Sciatic nerve (tissue), 2 donors: Measurements from ENCODE around the gene RAD18. TPM values are rescaled to one million over a fixed set of nuclear protein-coding genes. Genes with fewer than 3 reads are reported as not detected.

Experiments
- ATAC-seq: fragments of 200-7000 bp; cut with Tn5 transposase; one replicate; pipeline ENCODE4 v1.9.1; 2020; ENCODE audit warnings: mild to moderate bottlenecking, moderate library complexity
- DNase-seq: peaks from one replicate; pipeline ENCODE4 v3.0.0-alpha.2; 2020; ENCODE audit warnings: low spot score
- intact Hi-C: fragments of 100-400 bp; cut with DNase I; formaldehyde crosslinking; loops from one replicate; pipeline ENCODE4 v1.14.2; 2022
- total RNA-seq: library from RNA; stranded (reverse); fragmentation: NEBNext Ultra II Directional; extraction: Animal tissue kit (Norgen Biotek cat#: 25700); gene quantifications from one replicate; pipeline ENCODE4 v1.2.1, GENCODE V29; 2021
- donor health status: DM: no; HTN: no; CAD: no.
- donor health status: DM: no; HTN: no; CAD: no.

The RAD18 gene
- total RNA-seq, 1 donor from 2014 or later: 11.4 TPM

GRCh38 chr3:8987645-8988383, 24.5 kb upstream of the RAD18 start:
- DNase-seq: peak; percentile 78
- intact Hi-C loops: no loop called here
- peak; percentile 68 for ATAC-seq

GRCh38 chr3:8987226-8987625, 24.0 kb upstream of the RAD18 start:
- ATAC-seq (no peak), DNase-seq (no peak)
- intact Hi-C loops: no loop called here

- intact Hi-C loops: no loop called here
- no peak for ATAC-seq
Observed at GRCh38 chr3:8986741-8987140, 23.5 kb upstream of the RAD18 start.

GRCh38 chr3:8985876-8986275, 22.6 kb upstream of the RAD18 start:
- ATAC-seq (no peak), DNase-seq (no peak)
- intact Hi-C loops: no loop called here

More at GRCh38 chr3:8986741-8987140, 23.5 kb upstream of the RAD18 start:
- no peak for DNase-seq

GRCh38 chr3:8985411-8985831, 22.1 kb upstream of the RAD18 start:
- DNase-seq (no peak), ATAC-seq (no peak)
- intact Hi-C loops: no loop called here

- no peak for DNase-seq
- no peak for ATAC-seq
- intact Hi-C loops: no loop called here
Observed at GRCh38 chr3:8984526-8984925, 21.3 kb upstream of the RAD18 start.

GRCh38 chr3:8984081-8984480, 20.8 kb upstream of the RAD18 start:
- intact Hi-C loops: no loop called here
- no peak for ATAC-seq
- no peak for DNase-seq

GRCh38 chr3:8983591-8983990, 20.3 kb upstream of the RAD18 start:
- DNase-seq (no peak), ATAC-seq (no peak)
- intact Hi-C loops: no loop called here

GRCh38 chr3:8983026-8983425, 19.8 kb upstream of the RAD18 start:
- no peak for DNase-seq
- ATAC-seq: no peak
- intact Hi-C loops: no loop called here

- DNase-seq (no peak), ATAC-seq (no peak)
- intact Hi-C loops: no loop called here
Observed at GRCh38 chr3:8982509-8982908, 19.2 kb upstream of the RAD18 start.

GRCh38 chr3:8981700-8982099, 18.4 kb upstream of the RAD18 start:
- no peak for DNase-seq
- ATAC-seq: no peak
- intact Hi-C loops: no loop called here

GRCh38 chr3:8981296-8981695, 18.0 kb upstream of the RAD18 start:
- ATAC-seq (no peak), DNase-seq (no peak)
- intact Hi-C loops: no loop called here

GRCh38 chr3:8980756-8981257, 17.5 kb upstream of the RAD18 start:
- ATAC-seq: peak; percentile 39

GRCh38 chr3:8979262-8979661, 16.0 kb upstream of the RAD18 start:
- no peak for ATAC-seq
- intact Hi-C loops: no loop called here
- DNase-seq: no peak

More at GRCh38 chr3:8980756-8981257, 17.5 kb upstream of the RAD18 start:
- no peak for DNase-seq
- intact Hi-C loops: no loop called here

GRCh38 chr3:8978551-8978950, 15.3 kb upstream of the RAD18 start:
- intact Hi-C loops: no loop called here
- ATAC-seq (no peak), DNase-seq (no peak)

GRCh38 chr3:8976540-8977182, 13.4 kb upstream of the RAD18 start:
- intact Hi-C loops: no loop called here
- no peak for DNase-seq
- ATAC-seq: no peak

GRCh38 chr3:8975081-8976020, 12.1 kb upstream of the RAD18 start:
- ATAC-seq: no peak

GRCh38 chr3:8974458-8974857, 11.2 kb upstream of the RAD18 start:
- no peak for ATAC-seq
- DNase-seq: no peak
- intact Hi-C loops: no loop called here

More at GRCh38 chr3:8975081-8976020, 12.1 kb upstream of the RAD18 start:
- DNase-seq: no peak
- intact Hi-C loops: no loop called here

- intact Hi-C loops: no loop called here
- no peak for ATAC-seq
Observed at GRCh38 chr3:8972639-8973038, 9.4 kb upstream of the RAD18 start.

More at GRCh38 chr3:8972639-8973038, 9.4 kb upstream of the RAD18 start:
- no peak for DNase-seq
